Tibial nerve (tissue), 4 donors: Measurements from ENCODE around the gene ERBIN. TPM values are rescaled to one million over a fixed set of nuclear protein-coding genes. Genes with fewer than 3 reads are reported as not detected.
"Not testable (repeated sequence)": the region's sequence is repeated elsewhere in the genome, so short reads cannot be mapped to it uniquely, and the experiment has no call there.

Source experiments
- DNase-seq, 2 donors: peaks; one replicate each; pipeline ENCODE4 v3.0.0-alpha.2; 2019; ENCODE audit warnings: low spot score in 2 of 2
- H3K27ac ChIP-seq, 4 donors: fragments of 200-600 bp; sonication (generic) in 3 of 4; one replicate each; pipeline ENCODE4 v1.5.1; 2017 to 2019; ENCODE audit warnings: mild to moderate bottlenecking in 1 of 4
- H3K27me3 ChIP-seq, 2 donors: fragments of 200-600 bp; sonication (generic) in 1 of 2; one replicate each; pipeline versions ENCODE4 v1.5.1 to v1.6.0; 2017 to 2019
- H3K36me3 ChIP-seq, 3 donors: fragments of 200-600 bp; sonication (generic); one replicate each; pipeline ENCODE4 v1.5.1; 2018 to 2019
- H3K4me1 ChIP-seq, 4 donors: fragments of 200-600 bp; sonication (generic) in 3 of 4; one replicate each; pipeline ENCODE4 v1.5.1; 2017 to 2019
- H3K4me3 ChIP-seq, 4 donors: fragments of 200-600 bp; sonication (generic) in 3 of 4; one replicate each; pipeline ENCODE4 v1.5.1; 2017 to 2019; ENCODE audit warnings: mild to moderate bottlenecking in 1 of 4, moderate library complexity in 1 of 4
- H3K9me3 ChIP-seq, 4 donors: fragments of 200-600 bp; sonication (generic) in 3 of 4; one replicate each; pipeline ENCODE4 v1.5.1; 2017 to 2019
- EP300 ChIP-seq, 2 donors: sonication (generic); formaldehyde crosslinking; IDR thresholded peaks; one replicate each; pipeline ENCODE4 v1.6.1; 2017; ENCODE audit warnings: antibody characterized with exemption in 2 of 2, mild to moderate bottlenecking in 1 of 2
- POLR2A ChIP-seq, 2 donors: fragments of 450-650 bp; IDR thresholded peaks; one replicate each; pipeline ENCODE4 v1.6.1; 2017; ENCODE audit warnings: antibody characterized with exemption in 2 of 2, mild to moderate bottlenecking in 2 of 2, moderate library complexity in 2 of 2
- WGBS, 2 donors: methylation state at CpG; one replicate each; pipeline ENCODE4 v1.1.5; 2018; 5-methylcytosine and 5-hydroxymethylcytosine counted together
- total RNA-seq, 4 donors: library from RNA; depleted of rRNA; stranded (reverse); fragments of >200 nt; gene quantifications; one replicate each; pipeline ENCODE4 v1.1.0, GENCODE V29; 2016
- TF ChIP-seq, protein P1 (sequence below), 5 experiments: fragments of 200-600 bp in 3 of 5; fragments of 450-650 bp in 2 of 5; sonication (generic) in 3 of 5; IDR thresholded peaks; one replicate each; pipeline ENCODE4 v1.5.1; 2016 to 2019; ENCODE audit warnings: antibody characterized with exemption in 5 of 5, mild to moderate bottlenecking in 3 of 5, moderate library complexity in 2 of 5

Gene ERBIN
- total RNA-seq, 4 donors from 2014 or later = 59.6 to 81.1 (median 66.5) TPM

DNA sequence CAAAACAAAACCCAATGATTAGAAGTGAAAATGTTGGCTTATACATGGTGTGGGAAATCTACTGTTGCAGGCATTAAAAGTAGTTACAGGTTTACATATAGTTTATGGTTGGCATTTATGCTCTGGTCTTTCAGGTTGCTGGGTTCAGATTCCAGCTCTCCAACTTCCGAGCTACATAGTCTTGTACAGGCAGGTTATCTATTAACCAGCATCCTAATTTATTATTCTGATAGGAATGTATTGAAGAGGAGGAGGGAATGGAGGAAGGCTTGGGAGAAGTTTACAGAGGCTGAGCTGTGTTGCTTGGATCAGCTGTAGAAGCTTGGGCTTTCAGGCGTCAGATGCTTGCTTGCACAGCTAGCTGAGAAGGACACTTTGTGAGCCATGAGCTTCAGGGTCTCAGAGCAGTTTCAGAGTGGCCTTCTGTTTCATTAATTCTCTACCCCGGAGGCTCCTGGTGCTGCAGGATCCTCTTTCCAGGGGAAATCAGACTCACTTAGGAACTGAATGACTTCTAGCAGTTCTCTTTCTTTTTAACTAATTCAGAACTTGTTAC, 11.7 kb upstream of the ERBIN start:
- H3K27ac ChIP-seq = no peak overlapping the region

DNA sequence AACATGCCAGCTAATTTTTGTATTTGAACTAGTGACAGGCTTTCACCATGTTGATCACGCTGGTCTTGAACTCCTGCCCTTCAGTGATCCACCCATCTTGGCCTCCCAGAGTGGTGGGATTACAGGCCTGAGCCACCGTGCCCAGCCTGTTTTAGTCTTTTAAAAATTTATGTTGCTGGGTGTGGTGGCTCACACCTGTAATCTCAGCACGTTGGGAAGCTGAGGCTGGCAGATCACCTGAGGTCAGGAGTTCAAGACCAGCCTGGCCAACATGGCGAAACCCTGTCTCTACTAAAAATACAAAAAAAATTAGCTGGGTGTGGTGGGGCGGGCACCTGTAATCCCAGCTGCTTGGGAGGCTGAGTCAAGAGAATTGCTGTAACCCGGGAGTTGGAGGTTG, 10.7 kb upstream of the ERBIN start:
- not testable (repeated sequence) for H3K27me3 ChIP-seq, H3K4me3 ChIP-seq, DNase-seq, H3K27ac ChIP-seq, H3K9me3 ChIP-seq, H3K36me3 ChIP-seq
- H3K4me1 ChIP-seq = peaks cover 0 to 24% (median 0%) of the 10 kb centered on the region in 4 donors
- 91 to 92% methylated on average over 6 of the region's 6 CpGs for WGBS, 2 donors

More for the DNA sequence above, 11.7 kb upstream of the ERBIN start:
- Histone ChIP-seq H3K4me3 (no peak overlapping the region), H3K4me1 (peaks cover 0 to 24% (median 0%) of the 10 kb centered on the region in 4 donors), H3K9me3 (no peaks in the 10 kb centered on the region), H3K27me3 (no peaks in the 10 kb centered on the region), H3K36me3 (no peaks in the 10 kb centered on the region)
- WGBS, 2 donors = 54 to 62% methylated on average over 3 of the region's 3 CpGs
- no peak for DNase-seq
- TF ChIP-seq POLR2A (IDR thresholded peaks at IDR 0.05) (no peak), EP300 (IDR thresholded peaks at IDR 0.05) (no peak)
- TF ChIP-seq, protein P1, sequence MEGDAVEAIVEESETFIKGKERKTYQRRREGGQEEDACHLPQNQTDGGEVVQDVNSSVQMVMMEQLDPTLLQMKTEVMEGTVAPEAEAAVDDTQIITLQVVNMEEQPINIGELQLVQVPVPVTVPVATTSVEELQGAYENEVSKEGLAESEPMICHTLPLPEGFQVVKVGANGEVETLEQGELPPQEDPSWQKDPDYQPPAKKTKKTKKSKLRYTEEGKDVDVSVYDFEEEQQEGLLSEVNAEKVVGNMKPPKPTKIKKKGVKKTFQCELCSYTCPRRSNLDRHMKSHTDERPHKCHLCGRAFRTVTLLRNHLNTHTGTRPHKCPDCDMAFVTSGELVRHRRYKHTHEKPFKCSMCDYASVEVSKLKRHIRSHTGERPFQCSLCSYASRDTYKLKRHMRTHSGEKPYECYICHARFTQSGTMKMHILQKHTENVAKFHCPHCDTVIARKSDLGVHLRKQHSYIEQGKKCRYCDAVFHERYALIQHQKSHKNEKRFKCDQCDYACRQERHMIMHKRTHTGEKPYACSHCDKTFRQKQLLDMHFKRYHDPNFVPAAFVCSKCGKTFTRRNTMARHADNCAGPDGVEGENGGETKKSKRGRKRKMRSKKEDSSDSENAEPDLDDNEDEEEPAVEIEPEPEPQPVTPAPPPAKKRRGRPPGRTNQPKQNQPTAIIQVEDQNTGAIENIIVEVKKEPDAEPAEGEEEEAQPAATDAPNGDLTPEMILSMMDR (IDR thresholded peaks at IDR 0.05) = no peak

DNA sequence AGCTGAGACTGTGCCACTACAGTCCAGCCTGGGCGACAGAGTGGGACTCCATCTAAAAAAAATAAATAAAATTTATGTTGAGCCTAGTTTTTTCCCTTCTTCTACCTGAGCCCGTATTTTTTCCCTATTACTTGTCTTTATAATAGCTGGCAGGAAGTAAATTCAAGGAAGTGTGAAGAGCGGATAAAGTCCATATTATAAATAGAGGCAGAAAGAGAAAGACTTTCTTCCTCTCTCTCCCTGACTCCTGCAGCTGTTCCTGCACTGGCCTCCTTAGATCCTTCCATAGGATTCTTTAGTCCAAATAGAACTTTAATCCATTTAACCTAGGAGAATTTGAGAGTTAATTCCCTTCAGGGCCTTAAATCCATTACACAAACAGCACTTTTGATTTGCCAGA, 10.3 kb upstream of the ERBIN start:
- WGBS, 2 donors = 85 to 89% methylated on average over 3 of the region's 3 CpGs

DNA sequence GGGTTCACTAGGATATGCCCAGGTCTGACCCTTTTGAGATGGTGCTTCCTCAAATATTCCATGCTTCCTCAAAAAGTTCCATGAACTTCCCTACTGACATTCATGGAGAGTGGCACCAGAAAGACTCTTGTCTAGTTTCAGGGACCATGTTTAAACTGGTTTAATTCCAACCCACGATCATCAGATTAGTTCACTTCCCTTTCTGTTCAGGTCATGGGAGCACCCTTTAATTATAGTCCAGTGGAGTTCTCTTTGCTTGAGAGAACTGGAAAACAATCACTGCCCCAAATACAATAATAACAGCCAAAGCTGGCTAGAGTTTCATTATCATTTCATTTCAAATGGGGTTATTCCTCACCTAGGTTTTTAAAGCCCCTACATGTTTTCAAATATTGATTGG, 9.7 kb upstream of the ERBIN start:
- Histone ChIP-seq H3K4me1 (peaks cover 0 to 24% (median 0%) of the 10 kb centered on the region in 4 donors), H3K27me3 (no peaks in the 10 kb centered on the region), H3K9me3 (no peaks in the 10 kb centered on the region), H3K4me3 (no peak overlapping the region), H3K36me3 (no peaks in the 10 kb centered on the region), H3K27ac (no peak overlapping the region)
- TF ChIP-seq EP300 (IDR thresholded peaks at IDR 0.05) = no peak
- TF ChIP-seq POLR2A (IDR thresholded peaks at IDR 0.05) = no peak
- TF ChIP-seq, protein P1 (IDR thresholded peaks at IDR 0.05) = no peak
- 25 to 48% methylated on average over 1 of the region's 1 CpG for WGBS, 2 donors
- DNase-seq = no peak

More for the DNA sequence above, 10.3 kb upstream of the ERBIN start:
- H3K27ac ChIP-seq = no peak overlapping the region
- H3K4me1 ChIP-seq = peaks cover 0 to 24% (median 0%) of the 10 kb centered on the region in 4 donors
- no peak for DNase-seq
- no peak overlapping the region for H3K4me3 ChIP-seq
- no peaks in the 10 kb centered on the region for H3K36me3 ChIP-seq
- TF ChIP-seq EP300 (IDR thresholded peaks at IDR 0.05) (no peak), POLR2A (IDR thresholded peaks at IDR 0.05) (no peak)
- TF ChIP-seq, protein P1 (IDR thresholded peaks at IDR 0.05) = no peak
- H3K27me3 ChIP-seq = no peaks in the 10 kb centered on the region
- H3K9me3 ChIP-seq = no peaks in the 10 kb centered on the region

DNA sequence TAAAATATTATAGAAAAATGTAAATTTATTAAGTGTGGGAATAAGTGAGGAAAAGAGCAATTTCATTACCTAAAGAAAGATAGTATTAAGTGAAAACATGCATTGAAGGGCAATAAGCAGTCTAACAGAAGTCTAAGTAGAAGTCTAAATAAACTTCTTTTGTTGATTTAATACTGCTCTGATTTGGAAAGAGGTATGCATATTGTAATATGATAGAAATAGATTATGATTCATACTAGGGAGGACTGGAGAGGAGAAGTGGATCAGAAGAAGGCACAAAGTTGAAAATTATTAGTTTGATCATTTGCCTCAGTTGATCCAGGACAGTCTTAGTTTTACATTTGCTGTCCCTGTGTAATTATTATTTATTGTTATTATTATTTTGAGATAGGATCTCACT, 6.6 kb upstream of the ERBIN start:
- Histone ChIP-seq H3K4me1 (peaks cover 0 to 10% (median 3%) of the 10 kb centered on the region in 4 donors), H3K9me3 (no peaks in the 10 kb centered on the region), H3K27ac (no peak overlapping the region), H3K27me3 (no peaks in the 10 kb centered on the region), H3K4me3 (no peak overlapping the region), H3K36me3 (no peaks in the 10 kb centered on the region)
- TF ChIP-seq, protein P1 (IDR thresholded peaks at IDR 0.05) = no peak
- TF ChIP-seq EP300 (IDR thresholded peaks at IDR 0.05) = no peak
- TF ChIP-seq POLR2A (IDR thresholded peaks at IDR 0.05) = no peak
- no peak for DNase-seq

DNA sequence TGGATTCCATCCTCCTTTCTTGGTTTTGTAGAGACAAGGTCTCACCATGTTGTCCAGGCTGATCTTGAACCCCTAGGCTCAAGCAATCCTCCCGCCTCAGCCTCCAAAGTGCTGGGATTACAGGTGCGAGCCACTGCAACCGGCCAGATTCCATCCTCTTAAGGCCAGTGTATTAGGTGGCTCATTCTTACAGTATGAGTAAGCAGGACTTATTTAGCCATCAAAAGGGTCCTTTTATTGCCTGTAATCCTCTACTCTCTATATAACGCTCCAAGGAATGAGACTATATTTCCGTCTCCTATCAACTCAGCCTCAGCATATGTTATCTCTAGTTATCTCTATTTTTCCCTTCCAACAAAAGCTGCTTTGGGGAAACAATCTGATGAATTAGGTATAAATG, 3.0 kb upstream of the ERBIN start:
- Histone ChIP-seq H3K4me1 (peaks cover 0 to 9% (median 4%) of the 10 kb centered on the region in 4 donors), H3K9me3 (no peaks in the 10 kb centered on the region), H3K27me3 (no peaks in the 10 kb centered on the region), H3K27ac (no peak overlapping the region), H3K36me3 (no peaks in the 10 kb centered on the region), H3K4me3 (no peak overlapping the region)
- 95 to 96% methylated on average over 5 of the region's 5 CpGs for WGBS, 2 donors
- DNase-seq = no peak
- TF ChIP-seq POLR2A (IDR thresholded peaks at IDR 0.05) (no peak), EP300 (IDR thresholded peaks at IDR 0.05) (no peak)
